Heart left ventricle (tissue), 13 donors: ENCODE data around the gene LRBA.

Experiments used
- POLR2A ChIP-seq, 2 donors: fragments of 450-650 bp; IDR thresholded peaks; one replicate each; pipeline ENCODE4 v1.6.1; 2017; ENCODE audit warnings: antibody characterized with exemption in 2 of 2, mild to moderate bottlenecking in 2 of 2, moderate library complexity in 2 of 2
- TF ChIP-seq, protein P1 (sequence below), 12 donors: fragments of 200-600 bp; sonication (generic) in 4 of 12; IDR thresholded peaks; one replicate each; pipeline versions ENCODE4 v1.5.0 to v1.8.0; 2018 to 2022; ENCODE audit warnings: antibody characterized with exemption in 12 of 12, mild to moderate bottlenecking in 5 of 12
- donor health status: ischemic (EF 13 %, LVEDD 7.1; RV severe dilation, severe dysfunction).
- donor health status: DM: no; HTN: yes; CAD: no.
- donor health status: DM: no; HTN: no; CAD: no.
- donor health status: ischemic (EF 25% LVEDD 6.9; RV normal size, moderate dysfunction).
- donor health status: ischemic (EF 25% LVEDD 5.7; RV mildly dilated, moderate dysfunction).
- donor health status: ischemic (EF 35%, LVEDD 5.7; RV mildly dilated, moderate dysfunction).
- donor health status: nonischemic (EF 11% LVEDD 7.7; RV severe dilation, severe dysfunction).
- donor health status: DM: yes; HTN: yes; CAD: no.
- donor health status: PGD.
- donor health status: ischemic (EF 29% LVEDD 5.4; RV normal size, mild dysfunction).
- donor health status: nonischemic (EF 23%, LVEDD 6.1; RV moderate dilation, normal function).

DNA sequence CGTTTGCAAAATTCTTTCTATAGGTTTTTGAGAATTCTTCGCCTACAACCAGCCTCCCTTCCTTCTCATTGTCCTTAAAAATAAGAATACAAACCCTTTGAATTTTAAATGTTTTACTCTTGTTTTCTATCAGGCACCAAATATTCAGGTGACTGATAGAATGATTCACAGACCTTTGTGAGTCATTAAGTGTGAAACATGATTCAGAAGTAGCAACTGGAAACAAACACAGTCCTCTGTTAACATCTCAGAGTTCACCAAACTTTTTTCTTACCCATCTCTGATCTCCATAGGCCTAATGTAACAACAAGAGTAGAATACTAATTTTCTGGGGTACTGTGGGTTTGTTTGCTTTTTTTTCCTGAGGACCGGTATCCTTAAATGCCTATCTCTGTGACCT lies 496.5 kb downstream of the LRBA start:
- TF ChIP-seq, protein P1, sequence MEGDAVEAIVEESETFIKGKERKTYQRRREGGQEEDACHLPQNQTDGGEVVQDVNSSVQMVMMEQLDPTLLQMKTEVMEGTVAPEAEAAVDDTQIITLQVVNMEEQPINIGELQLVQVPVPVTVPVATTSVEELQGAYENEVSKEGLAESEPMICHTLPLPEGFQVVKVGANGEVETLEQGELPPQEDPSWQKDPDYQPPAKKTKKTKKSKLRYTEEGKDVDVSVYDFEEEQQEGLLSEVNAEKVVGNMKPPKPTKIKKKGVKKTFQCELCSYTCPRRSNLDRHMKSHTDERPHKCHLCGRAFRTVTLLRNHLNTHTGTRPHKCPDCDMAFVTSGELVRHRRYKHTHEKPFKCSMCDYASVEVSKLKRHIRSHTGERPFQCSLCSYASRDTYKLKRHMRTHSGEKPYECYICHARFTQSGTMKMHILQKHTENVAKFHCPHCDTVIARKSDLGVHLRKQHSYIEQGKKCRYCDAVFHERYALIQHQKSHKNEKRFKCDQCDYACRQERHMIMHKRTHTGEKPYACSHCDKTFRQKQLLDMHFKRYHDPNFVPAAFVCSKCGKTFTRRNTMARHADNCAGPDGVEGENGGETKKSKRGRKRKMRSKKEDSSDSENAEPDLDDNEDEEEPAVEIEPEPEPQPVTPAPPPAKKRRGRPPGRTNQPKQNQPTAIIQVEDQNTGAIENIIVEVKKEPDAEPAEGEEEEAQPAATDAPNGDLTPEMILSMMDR (IDR thresholded peaks at IDR 0.05): no peak
- TF ChIP-seq POLR2A (IDR thresholded peaks at IDR 0.05): no peak
